Vagina (tissue), 2 donors: Measurements from ENCODE around the gene RAB23.

Experiments
- POLR2A ChIP-seq, 2 donors: fragments of 450-650 bp; IDR thresholded peaks; one replicate each; pipeline ENCODE4 v1.6.1; 2017; ENCODE audit warnings: antibody characterized with exemption in 2 of 2, mild to moderate bottlenecking in 2 of 2, moderate library complexity in 2 of 2
- POLR2AphosphoS5 ChIP-seq, 2 donors: sonication (generic); formaldehyde crosslinking; IDR thresholded peaks; one replicate each; pipeline ENCODE4 v1.9.0; 2017; ENCODE audit warnings: antibody characterized with exemption in 2 of 2, mild to moderate bottlenecking in 2 of 2, low read depth in 1 of 2; ENCODE audit not compliant: insufficient read depth in 1 of 2

DNA sequence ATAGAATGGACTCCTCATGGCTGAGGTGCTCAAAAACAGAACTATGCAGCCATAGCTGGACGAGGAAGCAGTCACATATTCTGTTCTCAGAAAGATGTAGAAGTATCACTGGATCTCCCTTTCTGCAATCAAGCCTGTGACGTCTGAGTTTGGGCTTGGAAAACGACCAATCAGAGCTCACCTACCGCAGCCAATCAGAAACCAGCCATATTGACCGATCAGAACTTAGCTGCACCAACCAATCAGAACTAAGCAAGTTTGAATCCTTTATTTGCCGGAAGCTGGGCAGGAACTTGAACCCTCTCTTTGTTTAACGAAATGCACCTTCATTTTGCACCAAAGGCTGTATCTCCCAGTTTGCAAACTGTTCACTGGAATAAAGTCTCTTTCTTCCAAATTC is 21.8 kb upstream of the RAB23 start:
- TF ChIP-seq POLR2AphosphoS5 (IDR thresholded peaks at IDR 0.05; ENCODE audit: insufficient read depth in 1 of 2, low read depth in 1 of 2) (no peak), POLR2A (IDR thresholded peaks at IDR 0.05) (no peak)
